Mammary epithelial cell (primary cell): Measurements from ENCODE around the gene UBAC2.

Source experiments
- EZH2 ChIP-seq: IDR thresholded peaks from 2 replicates; pipeline ENCODE4 v1.6.1; 2012; ENCODE audit warnings: low read length, inconsistent platforms, borderline replicate concordance
- TF ChIP-seq, protein P1 (sequence below), 2 donors: IDR thresholded peaks in 1 of 2; conservative IDR thresholded peaks in 1 of 2; 2 replicates each; pipeline ENCODE4 v1.5.1; 2011 to 2012; ENCODE audit warnings: inconsistent platforms in 2 of 2, low read length in 2 of 2, mild to moderate bottlenecking in 2 of 2, control low read depth in 1 of 2, low read depth in 1 of 2; ENCODE audit not compliant: insufficient read depth in 1 of 2; ENCODE audit errors: extremely low read depth in 1 of 2

GRCh38 chr13:99382428-99383133 lies 181.9 kb downstream of the UBAC2 start:
- TF ChIP-seq EZH2: no peak
- TF ChIP-seq, protein P1, sequence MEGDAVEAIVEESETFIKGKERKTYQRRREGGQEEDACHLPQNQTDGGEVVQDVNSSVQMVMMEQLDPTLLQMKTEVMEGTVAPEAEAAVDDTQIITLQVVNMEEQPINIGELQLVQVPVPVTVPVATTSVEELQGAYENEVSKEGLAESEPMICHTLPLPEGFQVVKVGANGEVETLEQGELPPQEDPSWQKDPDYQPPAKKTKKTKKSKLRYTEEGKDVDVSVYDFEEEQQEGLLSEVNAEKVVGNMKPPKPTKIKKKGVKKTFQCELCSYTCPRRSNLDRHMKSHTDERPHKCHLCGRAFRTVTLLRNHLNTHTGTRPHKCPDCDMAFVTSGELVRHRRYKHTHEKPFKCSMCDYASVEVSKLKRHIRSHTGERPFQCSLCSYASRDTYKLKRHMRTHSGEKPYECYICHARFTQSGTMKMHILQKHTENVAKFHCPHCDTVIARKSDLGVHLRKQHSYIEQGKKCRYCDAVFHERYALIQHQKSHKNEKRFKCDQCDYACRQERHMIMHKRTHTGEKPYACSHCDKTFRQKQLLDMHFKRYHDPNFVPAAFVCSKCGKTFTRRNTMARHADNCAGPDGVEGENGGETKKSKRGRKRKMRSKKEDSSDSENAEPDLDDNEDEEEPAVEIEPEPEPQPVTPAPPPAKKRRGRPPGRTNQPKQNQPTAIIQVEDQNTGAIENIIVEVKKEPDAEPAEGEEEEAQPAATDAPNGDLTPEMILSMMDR (conservative IDR thresholded peaks at IDR 0.05 in 1 of 2, IDR thresholded peaks at IDR 0.05 in 1 of 2; ENCODE audit: extremely low read depth in 1 of 2, insufficient read depth in 1 of 2, low read depth in 1 of 2, low read length in 2 of 2): no peak
